ENCODE measurements around the gene KLHL35.

DNA sequence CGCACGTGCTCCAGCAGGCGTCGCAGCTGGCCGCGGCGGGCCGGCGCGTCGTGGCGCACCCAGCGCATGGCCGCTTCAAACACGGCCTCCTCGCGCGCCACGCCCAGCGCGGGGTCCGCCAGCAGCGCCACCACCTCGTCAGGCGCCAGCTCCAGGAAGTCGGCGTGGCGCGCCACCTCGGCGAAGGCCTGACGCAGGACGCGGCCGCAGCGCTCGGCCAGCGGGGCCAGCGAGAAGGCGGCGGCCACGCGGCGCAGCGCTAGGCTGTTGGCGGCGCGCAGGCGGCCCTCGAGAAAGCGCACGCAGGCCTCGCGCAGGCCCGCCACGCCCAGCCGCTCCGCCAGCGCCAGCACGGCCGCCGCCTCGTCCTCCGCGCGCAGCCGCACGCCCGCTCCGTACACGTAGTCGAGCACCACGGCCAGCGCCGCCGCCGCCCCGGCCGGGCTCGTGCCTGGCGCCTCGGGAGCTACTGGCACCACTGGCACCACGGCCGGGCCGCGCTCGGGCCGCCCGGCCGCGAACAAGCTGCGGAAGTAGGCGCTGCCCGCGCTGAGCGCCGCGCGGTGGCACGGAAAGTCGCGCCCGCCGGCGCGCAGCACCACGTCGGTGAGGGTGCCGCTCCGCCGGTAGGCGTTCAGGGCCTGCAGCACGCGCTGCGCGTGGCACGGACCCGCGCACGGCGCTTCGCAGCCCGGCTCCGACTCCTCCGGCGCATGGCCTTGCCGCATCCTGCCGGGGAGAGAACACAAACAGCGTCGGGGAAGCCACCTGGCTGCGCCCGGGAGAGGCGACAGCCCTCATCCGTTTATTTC is 2.9 kb downstream of the KLHL35 start:
- TF ChIP-seq, protein P1, sequence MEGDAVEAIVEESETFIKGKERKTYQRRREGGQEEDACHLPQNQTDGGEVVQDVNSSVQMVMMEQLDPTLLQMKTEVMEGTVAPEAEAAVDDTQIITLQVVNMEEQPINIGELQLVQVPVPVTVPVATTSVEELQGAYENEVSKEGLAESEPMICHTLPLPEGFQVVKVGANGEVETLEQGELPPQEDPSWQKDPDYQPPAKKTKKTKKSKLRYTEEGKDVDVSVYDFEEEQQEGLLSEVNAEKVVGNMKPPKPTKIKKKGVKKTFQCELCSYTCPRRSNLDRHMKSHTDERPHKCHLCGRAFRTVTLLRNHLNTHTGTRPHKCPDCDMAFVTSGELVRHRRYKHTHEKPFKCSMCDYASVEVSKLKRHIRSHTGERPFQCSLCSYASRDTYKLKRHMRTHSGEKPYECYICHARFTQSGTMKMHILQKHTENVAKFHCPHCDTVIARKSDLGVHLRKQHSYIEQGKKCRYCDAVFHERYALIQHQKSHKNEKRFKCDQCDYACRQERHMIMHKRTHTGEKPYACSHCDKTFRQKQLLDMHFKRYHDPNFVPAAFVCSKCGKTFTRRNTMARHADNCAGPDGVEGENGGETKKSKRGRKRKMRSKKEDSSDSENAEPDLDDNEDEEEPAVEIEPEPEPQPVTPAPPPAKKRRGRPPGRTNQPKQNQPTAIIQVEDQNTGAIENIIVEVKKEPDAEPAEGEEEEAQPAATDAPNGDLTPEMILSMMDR (conservative IDR thresholded peaks at IDR 0.05 in 1 of 2, IDR thresholded peaks at IDR 0.05 in 1 of 2; ENCODE audit: low read depth in 1 of 2, low read length in 2 of 2): peak in 1 of 2 donors; percentile 4
- TF ChIP-seq EZH2 (IDR thresholded peaks at IDR 0.05; ENCODE audit: low read length, missing control alignments): no peak
